GM12878 (cell line): Measurements from ENCODE around the gene PAPPA.

Experiments
- CTCF ChIP-seq, 3 experiments: IDR thresholded peaks in 2 of 3; conservative IDR thresholded peaks in 1 of 3; 2 replicates each; pipeline ENCODE4 v1.5.1; 2011; ENCODE audit warnings: low read depth in 3 of 3, low read length in 3 of 3, mild to moderate bottlenecking in 3 of 3, control low read depth in 2 of 3, moderate library complexity in 2 of 3, inconsistent platforms in 1 of 3, mixed read lengths in 1 of 3; ENCODE audit not compliant: control insufficient read depth in 2 of 3, insufficient read depth in 1 of 3; ENCODE audit errors: extremely low read depth in 1 of 3
- POLR2A ChIP-seq: IDR thresholded peaks from 2 replicates; pipeline ENCODE4 v1.6.1; 2011; ENCODE audit warnings: low read depth, mild to moderate bottlenecking, low read length
- STAT3 ChIP-seq: IDR thresholded peaks from 2 replicates; pipeline ENCODE4 v1.6.1; 2011; ENCODE audit warnings: low read depth, low read length, improper control_type of control experiment

- peak in 1 of 3 experiments; percentile 15; a peak in 2 of 6 replicates for TF ChIP-seq CTCF (IDR thresholded peaks at IDR 0.05 in 2 of 3, conservative IDR thresholded peaks at IDR 0.05 in 1 of 3; ENCODE audit: control insufficient read depth in 2 of 3, extremely low read depth in 1 of 3, insufficient read depth in 1 of 3, low read depth in 3 of 3, low read length in 3 of 3)
- no peak for TF ChIP-seq STAT3
- TF ChIP-seq POLR2A = no peak
Observed at GRCh38 chr9:116152390-116152789, 1.2 kb upstream of the PAPPA start.
